Measurements from ENCODE around the gene DRD4.

Gene DRD4

DNA sequence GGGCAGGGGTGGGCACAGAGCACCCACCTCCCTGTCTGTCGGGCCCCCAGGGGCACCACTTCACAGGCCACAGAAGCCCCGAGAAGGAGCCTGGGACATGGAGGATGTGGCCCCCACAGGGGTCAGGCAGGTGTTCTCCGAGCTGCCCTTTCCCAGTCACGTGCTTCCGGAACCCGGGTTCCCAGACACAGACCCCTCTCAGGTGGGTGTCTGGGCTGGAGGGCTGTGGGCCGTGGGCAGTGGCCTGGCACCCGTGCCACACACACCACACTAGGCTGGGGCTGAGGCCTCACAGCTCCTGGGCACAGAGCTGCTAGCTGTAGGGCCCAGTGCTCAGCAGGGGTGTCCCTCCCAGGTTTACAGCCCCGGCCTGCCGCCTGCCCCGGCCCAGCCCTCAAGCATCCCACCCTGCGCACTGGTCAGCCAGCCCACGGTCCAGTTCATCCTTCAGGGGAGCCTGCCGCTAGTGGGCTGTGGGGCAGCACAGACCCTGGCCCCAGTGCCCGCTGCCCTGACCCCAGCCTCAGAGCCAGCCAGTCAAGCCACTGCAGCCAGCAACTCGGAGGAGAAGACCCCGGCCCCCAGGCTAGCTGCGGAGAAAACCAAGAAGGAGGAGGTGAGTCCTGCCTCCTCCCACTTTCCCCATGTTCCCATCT, 26.8 kb upstream of the DRD4 start:
- no peak overlapping the region for H3K4me3 ChIP-seq (ENCODE audit: insufficient read depth in 1 of 2, low read depth in 1 of 2, low read length in 2 of 2)
- DNase-seq = no peak
- no peak overlapping the region for H2BK15ac ChIP-seq (ENCODE audit: low read depth, poor library complexity, severe bottlenecking)
- H3K9ac ChIP-seq (ENCODE audit: low read length) = no peak overlapping the region
- H3K23ac ChIP-seq (ENCODE audit: low read length in 2 of 2) = no peak overlapping the region
- no peaks in the 10 kb centered on the region for H3K27me3 ChIP-seq (ENCODE audit: control insufficient read depth in 1 of 2, insufficient read depth in 1 of 2, low read length in 2 of 2)
- no peak overlapping the region for H4K91ac ChIP-seq (ENCODE audit: low read length)
- no peak overlapping the region for H3K14ac ChIP-seq (ENCODE audit: low read length in 2 of 2)
- no peaks in the 10 kb centered on the region for H3K9me3 ChIP-seq (ENCODE audit: control insufficient read depth, low read length)
- H2AK5ac ChIP-seq (ENCODE audit: low read length, severe bottlenecking) = no peak overlapping the region
- H2BK12ac ChIP-seq (ENCODE audit: low read length in 2 of 2) = no peak overlapping the region
- no peak overlapping the region for H3K27ac ChIP-seq (ENCODE audit: low read length, poor library complexity, severe bottlenecking)
- H2BK120ac ChIP-seq (ENCODE audit: low read depth, low read length) = no peak overlapping the region
- peaks cover 77 to 100% of the 10 kb centered on the region in 2 experiments for H3K36me3 ChIP-seq (ENCODE audit: control insufficient read depth in 1 of 2, insufficient read depth in 2 of 2, low read depth in 1 of 2, low read length in 2 of 2)
- H4K8ac ChIP-seq (ENCODE audit: low read length) = no peak overlapping the region
- H2BK5ac ChIP-seq (ENCODE audit: low read depth, low read length, poor library complexity, severe bottlenecking) = no peak overlapping the region
- no peak overlapping the region for H3K18ac ChIP-seq (ENCODE audit: low read depth in 1 of 2, low read length in 2 of 2)
- H3K79me1 ChIP-seq (replicated peaks; ENCODE audit: low read length, poor library complexity, severe bottlenecking) = peaks cover 47% of the 10 kb centered on the region
- no peak overlapping the region for H3K4ac ChIP-seq (ENCODE audit: low read depth in 1 of 2, low read length in 2 of 2)
- 94% methylated on average over 16 of the region's 18 CpGs for WGBS
- H2AFZ ChIP-seq (ENCODE audit: low read depth, low read length) = no peak overlapping the region
- H3K4me1 ChIP-seq (ENCODE audit: control insufficient read depth, insufficient read depth, low read depth, low read length) = peaks cover 29% of the 10 kb centered on the region
- H3K4me2 ChIP-seq (ENCODE audit: low read length, poor library complexity, severe bottlenecking) = no peak overlapping the region

- no peak overlapping the region for H2AK5ac ChIP-seq (ENCODE audit: low read length, severe bottlenecking)
These were observed 25.8 kb upstream of the DRD4 start for GRCh38 chr11:611001-611996.

GRCh38 chr11:612201-612960, 24.7 kb upstream of the DRD4 start:
- no peak overlapping the region for H2BK120ac ChIP-seq (ENCODE audit: low read depth, low read length)
- no peaks in the 10 kb centered on the region for H3K27me3 ChIP-seq (ENCODE audit: control insufficient read depth in 1 of 2, insufficient read depth in 1 of 2, low read length in 2 of 2)
- no peak overlapping the region for H4K8ac ChIP-seq (ENCODE audit: low read length)
- peaks cover 36% of the 10 kb centered on the region for H3K4me1 ChIP-seq (ENCODE audit: control insufficient read depth, insufficient read depth, low read depth, low read length)
- no peak overlapping the region for H3K18ac ChIP-seq (ENCODE audit: low read depth in 1 of 2, low read length in 2 of 2)
- H3K36me3 ChIP-seq (ENCODE audit: control insufficient read depth in 1 of 2, insufficient read depth in 2 of 2, low read depth in 1 of 2, low read length in 2 of 2) = peaks cover 57 to 90% of the 10 kb centered on the region in 2 experiments
- H3K4ac ChIP-seq (ENCODE audit: low read depth in 1 of 2, low read length in 2 of 2) = no peak overlapping the region
- no peak overlapping the region for H3K23ac ChIP-seq (ENCODE audit: low read length in 2 of 2)
- peaks cover 46% of the 10 kb centered on the region for H3K79me1 ChIP-seq (replicated peaks; ENCODE audit: low read length, poor library complexity, severe bottlenecking)
- no peak overlapping the region for H3K4me3 ChIP-seq (ENCODE audit: insufficient read depth in 1 of 2, low read depth in 1 of 2, low read length in 2 of 2)
- no peak overlapping the region for H2BK5ac ChIP-seq (ENCODE audit: low read depth, low read length, poor library complexity, severe bottlenecking)
- no peak overlapping the region for H2BK15ac ChIP-seq (ENCODE audit: low read depth, poor library complexity, severe bottlenecking)
- H3K27ac ChIP-seq (ENCODE audit: low read length, poor library complexity, severe bottlenecking) = no peak overlapping the region
- WGBS = 92% methylated on average over 27 of the region's 27 CpGs
- no peak overlapping the region for H2AK5ac ChIP-seq (ENCODE audit: low read length, severe bottlenecking)
- H4K91ac ChIP-seq (ENCODE audit: low read length) = no peak overlapping the region
- no peak overlapping the region for H3K4me2 ChIP-seq (ENCODE audit: low read length, poor library complexity, severe bottlenecking)
- no peak overlapping the region for H2AFZ ChIP-seq (ENCODE audit: low read depth, low read length)
- H3K9ac ChIP-seq (ENCODE audit: low read length) = no peak overlapping the region
- no peaks in the 10 kb centered on the region for H3K9me3 ChIP-seq (ENCODE audit: control insufficient read depth, low read length)
- H2BK12ac ChIP-seq (ENCODE audit: low read length in 2 of 2) = no peak overlapping the region
- no peak overlapping the region for H3K14ac ChIP-seq (ENCODE audit: low read length in 2 of 2)
- peak; percentile 43 for DNase-seq

More at GRCh38 chr11:611001-611996, 25.8 kb upstream of the DRD4 start:
- no peak overlapping the region for H4K8ac ChIP-seq (ENCODE audit: low read length)
- DNase-seq = no peak
- peaks cover 30% of the 10 kb centered on the region for H3K4me1 ChIP-seq (ENCODE audit: control insufficient read depth, insufficient read depth, low read depth, low read length)
- no peak overlapping the region for H3K4ac ChIP-seq (ENCODE audit: low read depth in 1 of 2, low read length in 2 of 2)
- no peaks in the 10 kb centered on the region for H3K9me3 ChIP-seq (ENCODE audit: control insufficient read depth, low read length)
- peaks cover 43% of the 10 kb centered on the region for H3K79me1 ChIP-seq (replicated peaks; ENCODE audit: low read length, poor library complexity, severe bottlenecking)
- no peak overlapping the region for H3K18ac ChIP-seq (ENCODE audit: low read depth in 1 of 2, low read length in 2 of 2)
- no peak overlapping the region for H2AFZ ChIP-seq (ENCODE audit: low read depth, low read length)
- no peak overlapping the region for H2BK15ac ChIP-seq (ENCODE audit: low read depth, poor library complexity, severe bottlenecking)
- no peak overlapping the region for H3K4me2 ChIP-seq (ENCODE audit: low read length, poor library complexity, severe bottlenecking)
- H4K91ac ChIP-seq (ENCODE audit: low read length) = no peak overlapping the region
- 96% methylated on average over 39 of the region's 49 CpGs for WGBS
- no peak overlapping the region for H3K23ac ChIP-seq (ENCODE audit: low read length in 2 of 2)
- H2BK5ac ChIP-seq (ENCODE audit: low read depth, low read length, poor library complexity, severe bottlenecking) = no peak overlapping the region
- H3K9ac ChIP-seq (ENCODE audit: low read length) = no peak overlapping the region
- H3K36me3 ChIP-seq (ENCODE audit: control insufficient read depth in 1 of 2, insufficient read depth in 2 of 2, low read depth in 1 of 2, low read length in 2 of 2) = peaks cover 68 to 91% of the 10 kb centered on the region in 2 experiments
- H3K27me3 ChIP-seq (ENCODE audit: control insufficient read depth in 1 of 2, insufficient read depth in 1 of 2, low read length in 2 of 2) = no peaks in the 10 kb centered on the region
- H2BK12ac ChIP-seq (ENCODE audit: low read length in 2 of 2) = no peak overlapping the region
- no peak overlapping the region for H3K14ac ChIP-seq (ENCODE audit: low read length in 2 of 2)
- no peak overlapping the region for H3K4me3 ChIP-seq (ENCODE audit: insufficient read depth in 1 of 2, low read depth in 1 of 2, low read length in 2 of 2)
- H2BK120ac ChIP-seq (ENCODE audit: low read depth, low read length) = no peak overlapping the region
- H3K27ac ChIP-seq (ENCODE audit: low read length, poor library complexity, severe bottlenecking) = no peak overlapping the region

DNA sequence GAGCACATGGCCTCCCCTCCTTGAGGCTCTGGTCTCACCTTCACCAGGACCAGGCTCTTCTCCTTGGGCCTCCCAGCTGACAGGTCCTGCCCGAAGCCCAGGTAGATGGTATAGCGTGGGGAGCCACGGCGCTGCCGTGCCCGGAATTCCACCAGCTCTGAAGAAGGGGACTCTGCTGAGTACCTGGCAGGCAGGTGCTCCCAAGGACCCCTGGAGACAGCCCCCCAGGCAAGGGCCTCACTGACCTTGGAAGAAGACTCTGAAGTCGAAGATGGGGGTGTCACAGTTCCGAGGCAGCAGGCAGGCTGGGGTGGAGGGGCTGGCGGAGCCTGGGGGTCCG, 24.1 kb upstream of the DRD4 start:
- no peak for DNase-seq
- Histone ChIP-seq H3K9ac (ENCODE audit: low read length) (no peak overlapping the region), H2AK5ac (ENCODE audit: low read length, severe bottlenecking) (no peak overlapping the region), H3K79me1 (replicated peaks; ENCODE audit: low read length, poor library complexity, severe bottlenecking) (peaks cover 42% of the 10 kb centered on the region), H2BK12ac (ENCODE audit: low read length in 2 of 2) (no peak overlapping the region), H3K23ac (ENCODE audit: low read length in 2 of 2) (no peak overlapping the region), H2BK15ac (ENCODE audit: low read depth, poor library complexity, severe bottlenecking) (no peak overlapping the region), H3K27me3 (ENCODE audit: control insufficient read depth in 1 of 2, insufficient read depth in 1 of 2, low read length in 2 of 2) (no peaks in the 10 kb centered on the region), H4K8ac (ENCODE audit: low read length) (peak overlapping the region; percentile 0), H4K91ac (ENCODE audit: low read length) (no peak overlapping the region), H3K27ac (ENCODE audit: low read length, poor library complexity, severe bottlenecking) (no peak overlapping the region), H3K4me2 (ENCODE audit: low read length, poor library complexity, severe bottlenecking) (no peak overlapping the region), H3K4me3 (ENCODE audit: insufficient read depth in 1 of 2, low read depth in 1 of 2, low read length in 2 of 2) (no peak overlapping the region), H3K36me3 (ENCODE audit: control insufficient read depth in 1 of 2, insufficient read depth in 2 of 2, low read depth in 1 of 2, low read length in 2 of 2) (peaks cover 52 to 90% of the 10 kb centered on the region in 2 experiments), H3K9me3 (ENCODE audit: control insufficient read depth, low read length) (no peaks in the 10 kb centered on the region), H2BK5ac (ENCODE audit: low read depth, low read length, poor library complexity, severe bottlenecking) (no peak overlapping the region), H2AFZ (ENCODE audit: low read depth, low read length) (no peak overlapping the region), H3K14ac (ENCODE audit: low read length in 2 of 2) (no peak overlapping the region), H3K18ac (ENCODE audit: low read depth in 1 of 2, low read length in 2 of 2) (no peak overlapping the region), H2BK120ac (ENCODE audit: low read depth, low read length) (no peak overlapping the region), H3K4ac (ENCODE audit: low read depth in 1 of 2, low read length in 2 of 2) (no peak overlapping the region), H3K4me1 (ENCODE audit: control insufficient read depth, insufficient read depth, low read depth, low read length) (peaks cover 36% of the 10 kb centered on the region)
- 97% methylated on average over 10 of the region's 10 CpGs for WGBS
